Upper lobe of left lung (tissue), 4 donors: ENCODE results near the gene GAK.

Experiments used
- POLR2A ChIP-seq, 4 donors: fragments of 450-650 bp; IDR thresholded peaks; one replicate each; pipeline ENCODE4 v1.5.1; 2016 to 2017; ENCODE audit warnings: antibody characterized with exemption in 4 of 4, mild to moderate bottlenecking in 2 of 4
- POLR2AphosphoS5 ChIP-seq, 2 donors: sonication (generic); formaldehyde crosslinking; IDR thresholded peaks; one replicate each; pipeline ENCODE4 v1.5.1; 2017; ENCODE audit warnings: antibody characterized with exemption in 2 of 2
- TF ChIP-seq, protein P1 (sequence below), 6 experiments: fragments of 450-650 bp in 4 of 6; fragments of 200-600 bp in 2 of 6; sonication (generic) in 2 of 6; IDR thresholded peaks; one replicate each; pipeline ENCODE4 v1.5.1; 2016 to 2019; ENCODE audit warnings: antibody characterized with exemption in 6 of 6

DNA sequence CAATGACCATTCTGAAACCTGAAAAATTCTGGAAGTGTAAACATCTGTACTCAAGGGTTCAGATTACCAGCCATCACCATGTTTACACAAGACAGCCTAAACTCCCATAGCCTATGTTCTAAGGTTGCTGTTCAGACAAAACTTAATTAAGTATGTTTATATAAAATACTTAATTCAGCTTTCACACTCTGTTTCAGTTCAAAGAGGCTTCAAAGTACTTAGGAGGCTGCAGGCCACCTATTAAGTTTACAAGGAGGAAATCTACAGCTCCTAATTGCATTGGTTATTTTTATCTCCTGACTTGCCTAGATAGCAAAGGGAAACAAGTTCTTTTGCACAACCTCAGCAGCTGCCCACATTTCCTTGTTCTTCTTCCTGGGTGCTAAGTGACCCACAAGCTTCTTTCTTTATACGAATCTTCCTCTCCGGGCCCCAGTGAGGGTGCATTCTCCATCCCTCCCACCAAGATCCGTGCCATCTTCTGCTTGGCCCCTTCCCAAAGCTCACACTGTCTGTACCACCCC is 2.0 kb downstream of the GAK start:
- TF ChIP-seq, protein P1, sequence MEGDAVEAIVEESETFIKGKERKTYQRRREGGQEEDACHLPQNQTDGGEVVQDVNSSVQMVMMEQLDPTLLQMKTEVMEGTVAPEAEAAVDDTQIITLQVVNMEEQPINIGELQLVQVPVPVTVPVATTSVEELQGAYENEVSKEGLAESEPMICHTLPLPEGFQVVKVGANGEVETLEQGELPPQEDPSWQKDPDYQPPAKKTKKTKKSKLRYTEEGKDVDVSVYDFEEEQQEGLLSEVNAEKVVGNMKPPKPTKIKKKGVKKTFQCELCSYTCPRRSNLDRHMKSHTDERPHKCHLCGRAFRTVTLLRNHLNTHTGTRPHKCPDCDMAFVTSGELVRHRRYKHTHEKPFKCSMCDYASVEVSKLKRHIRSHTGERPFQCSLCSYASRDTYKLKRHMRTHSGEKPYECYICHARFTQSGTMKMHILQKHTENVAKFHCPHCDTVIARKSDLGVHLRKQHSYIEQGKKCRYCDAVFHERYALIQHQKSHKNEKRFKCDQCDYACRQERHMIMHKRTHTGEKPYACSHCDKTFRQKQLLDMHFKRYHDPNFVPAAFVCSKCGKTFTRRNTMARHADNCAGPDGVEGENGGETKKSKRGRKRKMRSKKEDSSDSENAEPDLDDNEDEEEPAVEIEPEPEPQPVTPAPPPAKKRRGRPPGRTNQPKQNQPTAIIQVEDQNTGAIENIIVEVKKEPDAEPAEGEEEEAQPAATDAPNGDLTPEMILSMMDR (IDR thresholded peaks at IDR 0.05): no peak
- no peak for TF ChIP-seq POLR2AphosphoS5 (IDR thresholded peaks at IDR 0.05)
- no peak for TF ChIP-seq POLR2A (IDR thresholded peaks at IDR 0.05)
